Stomach (tissue), 9 donors: ENCODE data around the gene LACC1. TPM values are rescaled to one million over a fixed set of nuclear protein-coding genes. Genes with fewer than 3 reads are reported as not detected.

ENCODE experiments used
- DNase-seq, 2 donors: peaks; one replicate each; pipeline versions ENCODE4 v3.0.0 to v3.0.0-alpha.2; 2013 to 2019
- H3K27ac ChIP-seq, 5 donors: fragments of 200-600 bp in 4 of 5; sonication (generic) in 4 of 5; one replicate each; pipeline ENCODE4 v1.5.1; 2013 to 2019; ENCODE audit warnings: mild to moderate bottlenecking in 1 of 5, moderate library complexity in 1 of 5
- H3K27me3 ChIP-seq, 3 donors: fragments of 200-600 bp; sonication (generic); one replicate each; pipeline ENCODE4 v1.5.1; 2017 to 2019; ENCODE audit warnings: mixed run types in 1 of 3
- H3K36me3 ChIP-seq, 4 donors: fragments of 200-600 bp; sonication (generic); 1 replicate in 3 of 4; 2 replicates in 1 of 4; pipeline ENCODE4 v1.5.1; 2016 to 2019
- H3K4me1 ChIP-seq, 4 donors: fragments of 200-600 bp; sonication (generic); one replicate each; pipeline ENCODE4 v1.5.1; 2016 to 2019
- H3K4me3 ChIP-seq, 4 donors: fragments of 200-600 bp; sonication (generic) in 3 of 4; one replicate each; pipeline ENCODE4 v1.5.1; 2016 to 2019; ENCODE audit warnings: mild to moderate bottlenecking in 1 of 4
- H3K9me3 ChIP-seq, 4 donors: fragments of 200-600 bp; sonication (generic); one replicate each; pipeline ENCODE4 v1.5.1; 2016 to 2019
- EP300 ChIP-seq: sonication (generic); formaldehyde crosslinking; IDR thresholded peaks from one replicate; pipeline ENCODE4 v1.6.1; 2017; ENCODE audit warnings: antibody characterized with exemption
- POLR2A ChIP-seq, 4 donors: fragments of 450-650 bp; IDR thresholded peaks; one replicate each; pipeline ENCODE4 v1.6.1; 2016; ENCODE audit warnings: antibody characterized with exemption in 4 of 4, control low read depth in 2 of 4, mild to moderate bottlenecking in 1 of 4, moderate library complexity in 1 of 4
- POLR2AphosphoS5 ChIP-seq, 3 donors: sonication (generic); formaldehyde crosslinking; IDR thresholded peaks; one replicate each; pipeline ENCODE4 v1.6.1; 2016; ENCODE audit warnings: antibody characterized with exemption in 3 of 3
- WGBS, 5 donors: extraction: QIAGEN DNeasy Blood & Tissue Kit in 3 of 5; methylation state at CpG; one replicate each; pipeline versions ENCODE4 v1.1.5 to v1.1.7; 2013 to 2018; 5-methylcytosine and 5-hydroxymethylcytosine counted together
- intact Hi-C: fragments of 100-400 bp; cut with DNase I; formaldehyde crosslinking; loops from one replicate; pipeline ENCODE4 v1.15.1; 2023; ENCODE audit warnings: low total_unique reads
- polyA plus RNA-seq, 3 donors: library from polyadenylated mRNA; stranded (reverse); fragments of 200-250 nt; gene quantifications; one replicate each; pipeline ENCODE4 v1.2.3, GENCODE V29; 2013
- total RNA-seq, 5 donors: library from RNA; depleted of rRNA; stranded (reverse); fragments of >200 nt; gene quantifications; one replicate each; pipeline versions ENCODE4 v1.1.0 to v1.2.3, GENCODE V29; 2014 to 2016
- TF ChIP-seq, protein P1 (sequence below), 7 experiments: fragments of 450-650 bp in 4 of 7; fragments of 200-600 bp in 3 of 7; sonication (generic) in 3 of 7; IDR thresholded peaks; one replicate each; pipeline ENCODE4 v1.5.1; 2016 to 2019; ENCODE audit warnings: antibody characterized with exemption in 7 of 7, control low read depth in 2 of 7, mild to moderate bottlenecking in 1 of 7
- donor health status: healthy with polysubstance abuse.
- donor health status: Bipolar disorder and iron deficiency.
- donor health status: healthy.

LACC1 gene
- total and polyA plus RNA-seq, 8 donors: 0.89 to 35.6 (median 7.1) TPM

DNA sequence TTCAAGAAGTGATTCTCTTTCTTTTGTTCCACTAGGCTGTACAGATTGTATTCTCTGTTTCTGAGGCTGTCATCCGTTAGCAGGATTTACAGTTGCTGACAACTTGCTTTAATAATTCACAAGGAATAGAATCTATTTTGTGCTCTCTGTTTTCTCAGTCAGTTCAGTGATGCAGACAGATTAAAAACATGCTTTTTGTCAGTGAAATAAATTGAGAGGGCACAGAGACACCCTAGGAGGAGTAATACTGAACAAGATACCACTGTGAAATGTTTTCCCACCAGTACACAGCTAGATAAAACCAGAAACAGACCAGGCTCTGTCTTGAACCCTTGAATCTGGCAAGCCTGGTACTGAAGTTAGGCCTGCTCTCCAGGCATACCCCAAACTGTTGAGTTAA is 58.7 kb downstream of the LACC1 start:
- no peaks in the 10 kb centered on the region for H3K27me3 ChIP-seq
- intact Hi-C loops: no loop called here
- H3K4me3 ChIP-seq: no peak overlapping the region
- H3K4me1 ChIP-seq: peaks cover 7 to 33% (median 20%) of the 10 kb centered on the region in 4 donors
- TF ChIP-seq POLR2A (IDR thresholded peaks at IDR 0.05): no peak
- TF ChIP-seq POLR2AphosphoS5 (IDR thresholded peaks at IDR 0.05): no peak
- TF ChIP-seq, protein P1, sequence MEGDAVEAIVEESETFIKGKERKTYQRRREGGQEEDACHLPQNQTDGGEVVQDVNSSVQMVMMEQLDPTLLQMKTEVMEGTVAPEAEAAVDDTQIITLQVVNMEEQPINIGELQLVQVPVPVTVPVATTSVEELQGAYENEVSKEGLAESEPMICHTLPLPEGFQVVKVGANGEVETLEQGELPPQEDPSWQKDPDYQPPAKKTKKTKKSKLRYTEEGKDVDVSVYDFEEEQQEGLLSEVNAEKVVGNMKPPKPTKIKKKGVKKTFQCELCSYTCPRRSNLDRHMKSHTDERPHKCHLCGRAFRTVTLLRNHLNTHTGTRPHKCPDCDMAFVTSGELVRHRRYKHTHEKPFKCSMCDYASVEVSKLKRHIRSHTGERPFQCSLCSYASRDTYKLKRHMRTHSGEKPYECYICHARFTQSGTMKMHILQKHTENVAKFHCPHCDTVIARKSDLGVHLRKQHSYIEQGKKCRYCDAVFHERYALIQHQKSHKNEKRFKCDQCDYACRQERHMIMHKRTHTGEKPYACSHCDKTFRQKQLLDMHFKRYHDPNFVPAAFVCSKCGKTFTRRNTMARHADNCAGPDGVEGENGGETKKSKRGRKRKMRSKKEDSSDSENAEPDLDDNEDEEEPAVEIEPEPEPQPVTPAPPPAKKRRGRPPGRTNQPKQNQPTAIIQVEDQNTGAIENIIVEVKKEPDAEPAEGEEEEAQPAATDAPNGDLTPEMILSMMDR (IDR thresholded peaks at IDR 0.05): no peak
- no peak for TF ChIP-seq EP300
- 66 to 78% (median 74%) methylated on average over 1 of the region's 1 CpG for WGBS, 5 donors
- H3K9me3 ChIP-seq: no peaks in the 10 kb centered on the region
- peak overlapping the region in 3 of 5 donors; percentile 39 to 60 (median 48) for H3K27ac ChIP-seq
- no peaks in the 10 kb centered on the region for H3K36me3 ChIP-seq
- DNase-seq: no peak

- intact Hi-C loops: no loop called here
- H3K27me3 ChIP-seq: no peaks in the 10 kb centered on the region
- H3K36me3 ChIP-seq: no peaks in the 10 kb centered on the region
- H3K4me1 ChIP-seq: peaks cover 7 to 33% (median 20%) of the 10 kb centered on the region in 4 donors
- TF ChIP-seq POLR2AphosphoS5 (IDR thresholded peaks at IDR 0.05) (peak in 2 of 3 donors; percentile 73 to 76), POLR2A (IDR thresholded peaks at IDR 0.05) (no peak)
- H3K27ac ChIP-seq: peak overlapping the region; percentile 1 to 60 (median 39)
- no peak overlapping the region for H3K4me3 ChIP-seq
- DNase-seq: peak; percentile 32 to 46
- H3K9me3 ChIP-seq: no peaks in the 10 kb centered on the region
- WGBS, 5 donors: 61 to 73% (median 72%) methylated on average over 1 of the region's 1 CpG
Measured at GRCh38 chr13:43939086-43939485, 59.4 kb downstream of the LACC1 start.

DNA sequence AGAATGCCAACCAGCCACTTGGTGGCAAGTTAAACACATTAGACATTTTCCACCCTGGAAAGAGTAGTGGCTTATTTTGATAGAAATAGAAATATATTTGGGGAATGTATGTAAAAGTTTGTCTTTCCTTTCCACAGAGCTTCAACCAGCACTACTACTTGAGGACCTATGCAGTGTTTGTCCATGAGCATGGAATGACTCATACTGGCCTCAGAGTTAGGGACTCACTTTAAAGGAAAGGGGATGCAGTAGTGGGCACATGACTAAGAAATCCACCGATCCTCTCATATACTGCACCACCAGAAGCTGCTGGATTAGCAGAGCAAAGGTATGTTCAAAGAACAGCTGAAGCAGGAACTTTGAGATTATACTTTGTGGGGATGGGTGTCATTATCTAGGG is 62.6 kb downstream of the LACC1 start:
- 81 to 100% (median 93%) methylated on average over 1 of the region's 1 CpG for WGBS, 5 donors
- intact Hi-C loops: no loop called here
- no peak for DNase-seq
- Histone ChIP-seq H3K4me1 (peaks cover 7 to 25% (median 16%) of the 10 kb centered on the region in 4 donors), H3K27me3 (no peaks in the 10 kb centered on the region), H3K4me3 (no peak overlapping the region), H3K36me3 (no peaks in the 10 kb centered on the region), H3K9me3 (no peaks in the 10 kb centered on the region), H3K27ac (no peak overlapping the region)
- TF ChIP-seq POLR2A (IDR thresholded peaks at IDR 0.05) (no peak), POLR2AphosphoS5 (IDR thresholded peaks at IDR 0.05) (no peak), EP300 (no peak)
- TF ChIP-seq, protein P1 (IDR thresholded peaks at IDR 0.05): no peak

Other genes starting within 250 kb of the LACC1 start
- gene ENOX1, start 92.9 kb upstream of the LACC1 start, total RNA-seq: 1 to 10 TPM in 4 of 5 donors, not detected in 1; 1.3 to 6.2 (median 2.1) TPM
- 1 to 10 TPM in 1 of 3 donors, under 1 TPM in 2; 0.46 to 1.4 (median 0.58) TPM for gene ENOX1, start 92.9 kb upstream of the LACC1 start, polyA plus RNA-seq
- 10 to 100 TPM in 2 of 5 donors, 1 to 10 TPM in 1, not detected in 2; 1.9 to 44.6 (median 11.4) TPM for gene CCDC122, start 164 bp upstream of the LACC1 start, total RNA-seq
- gene CCDC122, start 164 bp upstream of the LACC1 start, polyA plus RNA-seq: 1 to 10 TPM; 2.7 to 4.9 (median 3.8) TPM